ENCODE results near the gene SULT1C2. TPM values are rescaled to one million over a fixed set of nuclear protein-coding genes. Genes with fewer than 3 reads are reported as not detected.
A peak's percentile ranks its signal among the peaks of the same experiment; 100 is the strongest.

Gene SULT1C2
- total and polyA plus RNA-seq, 2 of the 13 experiments (the other 11 are each of a cell fraction or from before 2014, with no cell fraction given): 4.0 to 6.2 TPM

DNA sequence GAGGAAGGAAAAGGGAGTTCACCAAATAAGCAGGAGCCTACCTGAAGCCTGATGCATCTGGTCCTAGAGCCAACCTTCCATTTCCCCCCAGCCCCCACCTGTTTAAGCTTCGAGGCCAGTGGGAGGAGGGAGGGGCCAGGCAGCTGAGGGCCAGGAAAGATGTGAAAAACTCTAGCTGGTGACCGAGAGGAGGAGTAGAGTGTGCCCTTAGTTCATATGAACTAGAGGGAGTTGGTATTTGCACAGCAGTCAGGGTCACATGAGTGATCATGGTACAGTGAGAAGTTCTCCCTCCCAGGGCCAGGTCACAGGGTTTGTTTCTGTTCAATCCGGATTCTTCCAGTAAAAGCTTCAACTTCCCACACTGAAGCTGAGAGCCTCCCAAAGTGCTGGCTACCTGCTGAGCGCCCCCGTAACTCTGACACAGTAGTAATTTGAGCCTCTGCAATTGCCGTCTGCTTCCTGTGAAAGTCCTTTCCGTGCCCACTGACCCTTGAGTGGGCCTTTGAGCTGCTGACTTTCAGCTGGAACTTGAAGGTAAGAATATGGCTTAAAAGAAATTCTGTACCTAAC, at the start of gene SULT1C2 (continued):
- peak; percentile 45; the same call in 1 of the 2 replicates for TF ChIP-seq PHF8 (CRISPR knock-in tag; IDR thresholded peaks at IDR 0.05)
- peak; percentile 70; the same call in 1 of the 2 replicates for TF ChIP-seq MAZ (IDR thresholded peaks at IDR 0.05; ENCODE audit: borderline replicate concordance, low read depth, low read length)
- TF ChIP-seq MAZ (CRISPR knock-in tag; IDR thresholded peaks at IDR 0.05; ENCODE audit: low read depth): no peak; the same call in 1 of the 2 replicates
- TF ChIP-seq NFKB2 (CRISPR knock-in tag; IDR thresholded peaks at IDR 0.05; ENCODE audit: borderline replicate concordance): peak; percentile 34; the same call in 1 of the 2 replicates
- TF ChIP-seq XRCC5 (optimal IDR thresholded peaks at IDR 0.05; ENCODE audit: low read length): no peak
- peak; percentile 46; the same call in 1 of the 2 replicates for TF ChIP-seq TAF1 (CRISPR knock-in tag; IDR thresholded peaks at IDR 0.05)
- TF ChIP-seq TEAD3 (CRISPR knock-in tag; optimal IDR thresholded peaks at IDR 0.05; ENCODE audit: borderline replicate concordance): peak; percentile 88
- TF ChIP-seq, protein P1, sequence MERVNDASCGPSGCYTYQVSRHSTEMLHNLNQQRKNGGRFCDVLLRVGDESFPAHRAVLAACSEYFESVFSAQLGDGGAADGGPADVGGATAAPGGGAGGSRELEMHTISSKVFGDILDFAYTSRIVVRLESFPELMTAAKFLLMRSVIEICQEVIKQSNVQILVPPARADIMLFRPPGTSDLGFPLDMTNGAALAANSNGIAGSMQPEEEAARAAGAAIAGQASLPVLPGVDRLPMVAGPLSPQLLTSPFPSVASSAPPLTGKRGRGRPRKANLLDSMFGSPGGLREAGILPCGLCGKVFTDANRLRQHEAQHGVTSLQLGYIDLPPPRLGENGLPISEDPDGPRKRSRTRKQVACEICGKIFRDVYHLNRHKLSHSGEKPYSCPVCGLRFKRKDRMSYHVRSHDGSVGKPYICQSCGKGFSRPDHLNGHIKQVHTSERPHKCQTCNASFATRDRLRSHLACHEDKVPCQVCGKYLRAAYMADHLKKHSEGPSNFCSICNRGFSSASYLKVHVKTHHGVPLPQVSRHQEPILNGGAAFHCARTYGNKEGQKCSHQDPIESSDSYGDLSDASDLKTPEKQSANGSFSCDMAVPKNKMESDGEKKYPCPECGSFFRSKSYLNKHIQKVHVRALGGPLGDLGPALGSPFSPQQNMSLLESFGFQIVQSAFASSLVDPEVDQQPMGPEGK (CRISPR knock-in tag; IDR thresholded peaks at IDR 0.05): peak; percentile 93
- TF ChIP-seq ZNF281 (CRISPR knock-in tag; IDR thresholded peaks at IDR 0.05; ENCODE audit: borderline replicate concordance): peak; percentile 13; the same call in 1 of the 2 replicates
- TF ChIP-seq ZNF292 (CRISPR knock-in tag; IDR thresholded peaks at IDR 0.05; ENCODE audit: borderline replicate concordance, low read depth): peak; percentile 89; the same call in 1 of the 2 replicates
- TF ChIP-seq, protein P2, sequence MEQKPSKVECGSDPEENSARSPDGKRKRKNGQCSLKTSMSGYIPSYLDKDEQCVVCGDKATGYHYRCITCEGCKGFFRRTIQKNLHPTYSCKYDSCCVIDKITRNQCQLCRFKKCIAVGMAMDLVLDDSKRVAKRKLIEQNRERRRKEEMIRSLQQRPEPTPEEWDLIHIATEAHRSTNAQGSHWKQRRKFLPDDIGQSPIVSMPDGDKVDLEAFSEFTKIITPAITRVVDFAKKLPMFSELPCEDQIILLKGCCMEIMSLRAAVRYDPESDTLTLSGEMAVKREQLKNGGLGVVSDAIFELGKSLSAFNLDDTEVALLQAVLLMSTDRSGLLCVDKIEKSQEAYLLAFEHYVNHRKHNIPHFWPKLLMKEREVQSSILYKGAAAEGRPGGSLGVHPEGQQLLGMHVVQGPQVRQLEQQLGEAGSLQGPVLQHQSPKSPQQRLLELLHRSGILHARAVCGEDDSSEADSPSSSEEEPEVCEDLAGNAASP (CRISPR knock-in tag; IDR thresholded peaks at IDR 0.05; ENCODE audit: borderline replicate concordance): peak; percentile 68; the same call in 1 of the 2 replicates
- no peak for TF ChIP-seq RORA (CRISPR knock-in tag; IDR thresholded peaks at IDR 0.05)
- 0 out of 2 replicates have a peak, but pooled peaks have one; percentile 34 for TF ChIP-seq ELF3 (CRISPR knock-in tag; IDR thresholded peaks at IDR 0.05)
- TF ChIP-seq ETV6 (CRISPR knock-in tag; conservative IDR thresholded peaks at IDR 0.05): no peak
- TF ChIP-seq EZH2 (conservative IDR thresholded peaks at IDR 0.05; ENCODE audit: low read depth, low read length): no peak
- peak; percentile 54; the same call in 1 of the 2 replicates for TF ChIP-seq HNF1B (CRISPR knock-in tag; IDR thresholded peaks at IDR 0.05)
- TF ChIP-seq, protein P3, sequence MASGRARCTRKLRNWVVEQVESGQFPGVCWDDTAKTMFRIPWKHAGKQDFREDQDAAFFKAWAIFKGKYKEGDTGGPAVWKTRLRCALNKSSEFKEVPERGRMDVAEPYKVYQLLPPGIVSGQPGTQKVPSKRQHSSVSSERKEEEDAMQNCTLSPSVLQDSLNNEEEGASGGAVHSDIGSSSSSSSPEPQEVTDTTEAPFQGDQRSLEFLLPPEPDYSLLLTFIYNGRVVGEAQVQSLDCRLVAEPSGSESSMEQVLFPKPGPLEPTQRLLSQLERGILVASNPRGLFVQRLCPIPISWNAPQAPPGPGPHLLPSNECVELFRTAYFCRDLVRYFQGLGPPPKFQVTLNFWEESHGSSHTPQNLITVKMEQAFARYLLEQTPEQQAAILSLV (CRISPR knock-in tag; IDR thresholded peaks at IDR 0.05; ENCODE audit: borderline replicate concordance): peak; percentile 34; the same call in 1 of the 2 replicates
